ENCODE data around the gene SMKR1. TPM values are rescaled to one million over a fixed set of nuclear protein-coding genes. Genes with fewer than 3 reads are reported as not detected.

SMKR1 gene
- total RNA-seq, 1 donor from 2014 or later: 0.56 TPM

- Histone ChIP-seq H2AFZ (replicated peaks) (no peak overlapping the region), H3K36me3 (no peaks in the 10 kb centered on the region), H3K4me3 (no peak overlapping the region), H3K4me1 (peaks cover 4% of the 10 kb centered on the region), H3K27me3 (no peaks in the 10 kb centered on the region), H3F3A (ENCODE audit: low read depth) (peaks cover 2% of the 10 kb centered on the region), H3K4me2 (no peak overlapping the region), H4K20me1 (ENCODE audit: low read depth) (no peaks in the 10 kb centered on the region), H3K9me3 (ENCODE audit: low read depth) (no peaks in the 10 kb centered on the region), H3K79me2 (ENCODE audit: low read depth) (no peaks in the 10 kb centered on the region), H3K27ac (no peak overlapping the region), H3K9ac (no peak overlapping the region)
- TF ChIP-seq CTCF (IDR thresholded peaks at IDR 0.05): no peak
- Mint-ChIP-seq H3K9me3 (no peaks in the 10 kb centered on the region), H3K27me3 (ENCODE audit: insufficient read depth, low read depth) (peaks cover 10% of the 10 kb centered on the region), H3K27ac (no peak overlapping the region), H3K4me1 (peaks cover 18% of the 10 kb centered on the region), H3K36me3 (no peaks in the 10 kb centered on the region), H3K4me3 (peak overlapping the region; percentile 58)
- no peak for DNase-seq (ENCODE audit: low spot score)
Measured at GRCh38 chr7:129538790-129539189, 36.5 kb downstream of the SMKR1 start.

GRCh38 chr7:129540340-129540739 lies 38.0 kb downstream of the SMKR1 start:
- Histone ChIP-seq H2AFZ (replicated peaks) (no peak overlapping the region), H4K20me1 (ENCODE audit: low read depth) (no peaks in the 10 kb centered on the region), H3K4me2 (no peak overlapping the region), H3K27me3 (no peaks in the 10 kb centered on the region), H3K79me2 (ENCODE audit: low read depth) (no peaks in the 10 kb centered on the region), H3K4me1 (no peaks in the 10 kb centered on the region), H3K4me3 (no peak overlapping the region), H3K36me3 (no peaks in the 10 kb centered on the region), H3K9me3 (ENCODE audit: low read depth) (no peaks in the 10 kb centered on the region), H3F3A (ENCODE audit: low read depth) (no peaks in the 10 kb centered on the region), H3K27ac (no peak overlapping the region), H3K9ac (no peak overlapping the region)
- Mint-ChIP-seq H3K27ac (no peak overlapping the region), H3K4me1 (peaks cover 11% of the 10 kb centered on the region), H3K27me3 (ENCODE audit: insufficient read depth, low read depth) (peaks cover 9% of the 10 kb centered on the region), H3K9me3 (no peaks in the 10 kb centered on the region), H3K36me3 (no peaks in the 10 kb centered on the region), H3K4me3 (no peak overlapping the region)
- TF ChIP-seq EZH2phosphoT487 (IDR thresholded peaks at IDR 0.05) (no peak), EZH2 (IDR thresholded peaks at IDR 0.05) (no peak), CTCF (IDR thresholded peaks at IDR 0.05) (no peak)
- no peak for DNase-seq (ENCODE audit: low spot score)

- Histone ChIP-seq H3K4me1 (no peaks in the 10 kb centered on the region), H3K9ac (no peak overlapping the region), H3F3A (ENCODE audit: low read depth) (no peaks in the 10 kb centered on the region), H4K20me1 (ENCODE audit: low read depth) (no peaks in the 10 kb centered on the region), H3K27ac (no peak overlapping the region), H3K9me3 (ENCODE audit: low read depth) (no peaks in the 10 kb centered on the region), H2AFZ (replicated peaks) (no peak overlapping the region), H3K36me3 (no peaks in the 10 kb centered on the region), H3K4me2 (no peak overlapping the region), H3K4me3 (no peak overlapping the region), H3K27me3 (no peaks in the 10 kb centered on the region), H3K79me2 (ENCODE audit: low read depth) (no peaks in the 10 kb centered on the region)
- Mint-ChIP-seq H3K9me3 (no peaks in the 10 kb centered on the region), H3K36me3 (no peaks in the 10 kb centered on the region), H3K4me3 (no peak overlapping the region), H3K27me3 (ENCODE audit: insufficient read depth, low read depth) (peaks cover 2% of the 10 kb centered on the region), H3K27ac (no peak overlapping the region), H3K4me1 (no peaks in the 10 kb centered on the region)
- TF ChIP-seq CTCF (IDR thresholded peaks at IDR 0.05): no peak
- TF ChIP-seq EZH2phosphoT487 (IDR thresholded peaks at IDR 0.05): no peak
- TF ChIP-seq EZH2 (IDR thresholded peaks at IDR 0.05): no peak
- DNase-seq (ENCODE audit: low spot score): no peak
Measured at GRCh38 chr7:129544700-129545099, 42.4 kb downstream of the SMKR1 start.
